T-helper 2 cell (primary cell): Measurements from ENCODE around the gene SPON1.

Experiments
- DNase-seq, 5 experiments: peaks; one replicate each; pipeline versions ENCODE4 v3.0.0 to v3.0.0-alpha.2; 2012 to 2022

The SPON1 gene

GRCh38 chr11:14089690-14090462 is 127.4 kb downstream of the SPON1 start:
- no peak for DNase-seq

DNA sequence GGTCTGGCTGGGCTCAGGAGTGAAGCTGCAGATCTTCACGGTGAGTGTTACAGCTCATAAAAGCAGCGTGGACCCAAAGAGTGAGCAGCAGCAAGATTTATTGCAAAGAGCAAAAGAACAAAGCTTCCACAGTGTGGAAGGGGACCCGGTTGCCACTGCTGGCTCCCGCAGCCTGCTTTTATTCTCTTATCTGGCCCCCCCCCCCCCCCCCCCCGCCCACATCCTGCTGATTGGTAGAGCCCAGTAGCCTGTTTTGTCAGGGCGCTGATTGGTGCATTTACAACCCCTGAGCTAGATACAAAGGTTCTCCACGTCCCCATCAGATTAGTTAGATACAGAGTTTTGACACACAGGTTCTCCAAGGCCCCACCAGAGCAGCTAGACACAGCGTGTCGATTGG is 128.1 kb downstream of the SPON1 start:
- DNase-seq, result peak in 1 of 5 experiments; percentile 7

DNA sequence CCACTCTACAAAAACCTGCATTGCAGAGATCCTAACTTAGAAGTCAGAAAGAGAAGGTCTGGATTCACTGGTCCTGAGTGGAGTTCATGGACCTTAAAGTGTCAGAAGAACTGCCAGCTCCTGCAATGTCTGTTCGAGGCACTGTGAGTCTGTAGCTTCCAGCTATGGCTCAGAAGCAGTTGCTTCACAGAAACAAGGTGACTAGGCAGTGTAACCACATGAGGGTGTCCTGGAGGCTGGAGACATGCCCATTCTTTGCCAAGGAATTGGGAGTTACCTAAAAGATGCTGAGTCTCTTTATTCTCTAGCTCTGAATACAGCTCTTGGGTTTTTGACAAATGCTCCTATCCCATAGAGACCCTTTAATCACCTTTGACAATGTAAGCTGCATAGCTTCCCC is 130.5 kb downstream of the SPON1 start:
- DNase-seq, result no peak

GRCh38 chr11:14094481-14095037 is 132.0 kb downstream of the SPON1 start:
- no peak for DNase-seq

- DNase-seq, result no peak
Observed at GRCh38 chr11:14095882-14096281, 133.4 kb downstream of the SPON1 start.

DNA sequence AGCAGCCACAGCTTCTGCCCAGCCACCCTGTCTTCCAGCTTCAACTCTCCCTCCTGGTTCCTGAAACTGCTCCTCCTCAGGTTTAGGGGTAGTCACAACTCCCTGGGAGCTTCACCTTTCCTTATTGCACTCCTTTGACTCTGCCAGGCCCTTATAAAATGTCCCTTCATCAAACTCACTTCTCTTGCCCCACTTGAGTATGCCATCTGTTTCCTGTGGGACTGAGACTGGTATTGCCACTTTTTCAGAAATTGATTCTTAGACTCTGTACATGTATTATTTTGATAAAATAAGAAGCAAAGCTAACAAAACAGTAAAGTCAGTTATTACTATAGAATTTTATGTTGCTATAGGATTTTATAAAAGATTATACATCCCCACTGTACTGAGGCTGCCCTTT is 134.1 kb downstream of the SPON1 start:
- no peak for DNase-seq

GRCh38 chr11:14101388-14101787 is 138.9 kb downstream of the SPON1 start:
- DNase-seq, result no peak

- DNase-seq, result no peak
Observed at GRCh38 chr11:14102766-14103165, 140.2 kb downstream of the SPON1 start.

GRCh38 chr11:14105446-14105845 is 142.9 kb downstream of the SPON1 start:
- DNase-seq, result no peak

DNA sequence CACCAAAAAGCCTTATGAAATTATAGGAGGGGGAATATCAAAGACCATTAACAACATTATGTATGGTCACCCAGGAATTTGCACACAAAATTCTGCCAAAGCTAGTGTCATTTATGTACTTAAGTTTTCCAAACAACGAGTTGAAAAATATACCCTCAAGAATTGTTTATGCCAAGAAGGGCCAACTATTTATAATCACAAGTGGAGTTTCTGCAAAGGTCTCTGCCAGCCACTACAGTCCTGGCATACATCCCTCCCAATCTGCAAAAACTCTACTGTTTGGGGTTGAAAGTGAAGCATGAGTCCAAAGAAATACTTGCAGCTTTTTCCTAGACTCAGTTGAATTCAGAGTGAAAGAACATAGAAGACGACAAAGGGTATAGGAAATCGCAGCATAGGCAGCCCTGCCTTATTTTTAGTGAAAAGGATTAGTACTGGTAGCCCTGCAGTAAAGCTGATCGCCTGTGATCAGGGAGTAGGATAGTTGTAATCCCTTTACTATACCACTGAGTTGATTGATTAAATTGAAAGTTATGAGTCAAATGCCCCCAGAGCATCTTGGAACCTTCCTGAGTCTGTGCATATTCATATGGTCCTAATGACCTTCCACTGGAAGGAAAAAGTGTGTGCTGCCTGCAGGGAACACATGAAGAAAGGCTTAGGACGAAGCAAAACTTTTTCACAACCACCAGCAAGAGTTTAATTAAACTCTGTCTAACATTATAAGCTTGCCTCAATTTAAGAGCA is 144.0 kb downstream of the SPON1 start:
- DNase-seq, result no peak

DNA sequence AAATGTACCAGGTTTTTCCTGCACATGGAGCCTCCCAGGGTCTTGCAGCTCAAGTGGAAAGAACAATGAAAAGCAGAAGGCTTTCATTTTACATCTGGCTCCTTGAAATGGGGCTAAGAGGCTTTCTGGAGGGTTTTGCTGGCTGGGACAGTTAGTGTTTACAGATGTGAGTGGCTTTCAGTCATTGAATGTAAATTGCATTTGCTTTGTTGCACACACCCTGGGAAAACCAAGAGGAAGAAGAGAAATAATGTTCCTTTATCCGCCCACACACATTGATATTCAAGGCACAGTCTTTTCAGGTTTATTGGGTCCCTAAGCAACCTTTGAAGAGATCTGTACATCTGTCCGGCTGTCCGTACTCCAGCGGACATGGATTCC is 144.5 kb downstream of the SPON1 start:
- no peak for DNase-seq

GRCh38 chr11:14109742-14110141 is 147.2 kb downstream of the SPON1 start:
- no peak for DNase-seq

DNA sequence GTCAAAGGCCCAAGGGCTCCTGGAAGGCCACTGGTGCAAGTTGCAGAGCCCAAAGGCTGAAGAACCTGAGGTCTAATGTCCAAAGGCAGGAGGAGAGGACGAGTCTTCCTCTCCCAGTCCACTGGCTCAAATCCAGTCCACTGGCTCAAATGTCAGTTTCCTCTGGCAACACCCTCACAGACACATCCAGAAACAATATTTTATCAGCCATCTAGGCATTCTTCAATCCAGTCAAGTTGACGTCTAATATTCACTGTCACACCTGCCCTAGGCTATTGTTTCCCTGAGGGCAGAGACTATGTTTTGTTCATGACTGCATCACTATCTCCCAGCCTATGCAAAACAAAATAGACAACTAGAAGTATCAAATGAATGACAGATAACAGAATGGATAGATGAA is 148.1 kb downstream of the SPON1 start:
- DNase-seq, result no peak

DNA sequence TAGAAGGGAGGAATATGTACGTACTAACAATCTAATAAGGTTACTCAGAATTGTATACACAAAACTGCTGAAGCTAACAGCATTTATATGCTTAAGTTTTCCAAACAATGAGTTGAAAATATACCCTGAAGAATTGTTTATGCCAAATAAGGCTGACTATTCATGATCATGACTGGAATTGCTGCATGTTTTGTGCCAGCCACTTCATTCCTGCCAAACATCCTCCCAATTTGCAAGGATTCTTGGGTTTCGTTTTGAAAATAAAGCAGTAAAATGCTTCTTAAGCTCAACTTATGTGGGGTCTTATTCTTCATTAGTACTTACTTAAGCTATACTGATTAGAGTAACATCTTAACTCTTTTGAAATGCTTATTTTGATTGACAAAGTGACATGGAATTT is 149.0 kb downstream of the SPON1 start:
- no peak for DNase-seq

GRCh38 chr11:14112721-14113120 is 150.2 kb downstream of the SPON1 start:
- no peak for DNase-seq

DNA sequence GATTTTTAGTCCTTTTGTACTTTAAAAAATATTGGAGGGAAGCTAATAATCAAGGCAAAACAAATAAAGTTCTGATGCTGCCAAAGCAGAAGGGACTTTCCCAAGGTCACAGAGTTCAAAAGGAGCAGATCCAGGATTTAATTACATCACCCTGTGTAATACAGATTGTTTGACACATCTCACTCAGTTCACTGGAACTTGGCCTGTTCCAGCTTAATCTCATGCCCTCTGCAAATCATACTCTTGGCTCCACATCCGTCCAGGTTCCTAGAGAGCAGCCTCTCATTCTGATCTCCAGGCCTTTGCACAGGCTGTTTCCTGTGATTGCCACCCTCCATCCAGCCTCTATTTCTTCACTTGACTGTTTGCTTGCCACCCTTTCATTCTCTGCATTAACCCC is 151.7 kb downstream of the SPON1 start:
- no peak for DNase-seq

GRCh38 chr11:14114786-14115185 is 152.3 kb downstream of the SPON1 start:
- DNase-seq, result no peak

DNA sequence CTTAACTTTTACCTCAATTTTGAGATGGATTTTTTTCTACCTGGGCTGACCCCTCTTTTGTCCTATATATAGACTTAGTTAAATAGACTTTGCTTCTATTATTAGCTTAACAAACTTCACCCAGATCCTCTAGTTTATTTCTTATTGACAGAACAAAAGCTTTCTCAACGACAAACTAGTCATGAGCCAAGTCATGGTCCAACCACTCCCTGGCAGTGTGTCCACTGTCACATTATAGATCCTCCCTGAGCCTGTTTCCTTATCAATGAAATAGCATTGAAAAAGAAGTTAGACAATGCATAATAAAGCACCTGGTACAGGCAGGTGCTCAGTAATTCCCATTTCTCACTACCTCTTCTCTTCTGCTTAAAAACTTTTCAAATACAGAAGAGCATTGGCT is 155.1 kb downstream of the SPON1 start:
- no peak for DNase-seq

GRCh38 chr11:14118072-14118471 is 155.5 kb downstream of the SPON1 start:
- no peak for DNase-seq

GRCh38 chr11:14119357-14119756 is 156.8 kb downstream of the SPON1 start:
- DNase-seq, result peak in 1 of 5 experiments; percentile 12

- DNase-seq, result no peak
Observed at GRCh38 chr11:14124350-14124749, 161.8 kb downstream of the SPON1 start.

GRCh38 chr11:14124886-14125285 is 162.4 kb downstream of the SPON1 start:
- no peak for DNase-seq

- no peak for DNase-seq
Observed at GRCh38 chr11:14125529-14125928, 163.0 kb downstream of the SPON1 start.

GRCh38 chr11:14127679-14128078 is 165.2 kb downstream of the SPON1 start:
- no peak for DNase-seq
